ENCODE data around the gene TSHR. TPM values are rescaled to one million over a fixed set of nuclear protein-coding genes. Genes with fewer than 3 reads are reported as not detected.

TSHR gene
- total RNA-seq, 2 experiments from 2014 or later: 4.9 to 40.0 TPM

DNA sequence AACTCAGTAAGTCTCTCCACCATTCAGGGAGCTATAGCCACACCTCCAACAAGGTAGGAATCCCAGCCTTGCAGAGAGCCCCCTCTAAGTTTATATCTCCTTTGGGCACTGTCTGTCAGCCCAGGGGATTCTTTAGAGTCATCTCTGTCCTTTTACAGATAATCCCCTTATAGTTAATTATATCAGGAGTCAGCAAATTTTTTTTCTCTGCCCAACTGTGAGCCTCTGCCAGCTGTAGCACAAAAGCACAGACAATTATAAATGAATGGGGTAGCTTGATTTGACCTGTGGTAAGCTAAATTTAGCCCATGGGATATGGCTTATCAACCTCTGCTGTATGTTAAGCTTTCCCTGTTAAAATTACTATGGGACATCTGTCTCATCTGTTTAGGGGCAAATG, 22.1 kb upstream of the TSHR start:
- CTCF ChIA-PET (ENCODE audit: unreplicated experiment): interaction anchor here (1.1 kb wide), 1 partner anchor 8 kb away, joined by 3 read pairs; the partner anchor contains the start of gene CEP128

DNA sequence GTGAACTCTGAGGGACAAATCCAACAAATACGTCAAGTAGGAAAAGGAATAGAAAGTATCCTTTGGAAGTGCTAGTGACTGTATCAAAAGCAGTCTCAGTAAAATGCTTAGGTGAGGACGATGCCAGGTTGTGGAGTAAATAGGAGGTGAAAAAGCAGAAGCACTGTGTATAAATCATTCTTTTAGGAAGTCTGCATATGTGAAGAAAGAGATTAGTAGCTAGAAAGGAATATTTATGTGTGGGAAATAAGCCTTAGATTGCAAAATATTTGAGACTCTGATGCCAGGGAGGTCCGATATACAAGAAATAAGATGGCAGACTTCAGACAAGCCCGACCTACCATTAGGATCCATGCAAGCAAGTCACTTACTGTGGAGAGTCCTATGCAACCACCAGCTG, 21.7 kb upstream of the TSHR start:
- Histone ChIP-seq H3K4me3 (ENCODE audit: low read depth, low read length, poor library complexity, severe bottlenecking) (no peak overlapping the region), H3K4me2 (ENCODE audit: low read length) (peak overlapping the region; percentile 30), H3K79me2 (ENCODE audit: insufficient read depth, low read depth, low read length) (peaks cover 83% of the 10 kb centered on the region), H3K36me3 (ENCODE audit: insufficient read depth, low read length) (peaks cover 78% of the 10 kb centered on the region), H2AFZ (ENCODE audit: low read length) (no peak overlapping the region), H3K4me1 (ENCODE audit: insufficient read depth, low read length, poor library complexity, severe bottlenecking) (peaks cover 71% of the 10 kb centered on the region), H3K9me2 (ENCODE audit: insufficient read depth, low read length) (no peaks in the 10 kb centered on the region), H3K9me3 (ENCODE audit: low read length) (peaks cover 20% of the 10 kb centered on the region; the same call in 1 of the 2 replicates), H3K27ac (ENCODE audit: low read depth, low read length, poor library complexity, severe bottlenecking) (peak overlapping the region; percentile 97), H4K20me1 (ENCODE audit: insufficient read depth, low read length) (no peaks in the 10 kb centered on the region)
- DNase-seq (ENCODE audit: low spot score): no peak
- TF ChIP-seq, protein P1, sequence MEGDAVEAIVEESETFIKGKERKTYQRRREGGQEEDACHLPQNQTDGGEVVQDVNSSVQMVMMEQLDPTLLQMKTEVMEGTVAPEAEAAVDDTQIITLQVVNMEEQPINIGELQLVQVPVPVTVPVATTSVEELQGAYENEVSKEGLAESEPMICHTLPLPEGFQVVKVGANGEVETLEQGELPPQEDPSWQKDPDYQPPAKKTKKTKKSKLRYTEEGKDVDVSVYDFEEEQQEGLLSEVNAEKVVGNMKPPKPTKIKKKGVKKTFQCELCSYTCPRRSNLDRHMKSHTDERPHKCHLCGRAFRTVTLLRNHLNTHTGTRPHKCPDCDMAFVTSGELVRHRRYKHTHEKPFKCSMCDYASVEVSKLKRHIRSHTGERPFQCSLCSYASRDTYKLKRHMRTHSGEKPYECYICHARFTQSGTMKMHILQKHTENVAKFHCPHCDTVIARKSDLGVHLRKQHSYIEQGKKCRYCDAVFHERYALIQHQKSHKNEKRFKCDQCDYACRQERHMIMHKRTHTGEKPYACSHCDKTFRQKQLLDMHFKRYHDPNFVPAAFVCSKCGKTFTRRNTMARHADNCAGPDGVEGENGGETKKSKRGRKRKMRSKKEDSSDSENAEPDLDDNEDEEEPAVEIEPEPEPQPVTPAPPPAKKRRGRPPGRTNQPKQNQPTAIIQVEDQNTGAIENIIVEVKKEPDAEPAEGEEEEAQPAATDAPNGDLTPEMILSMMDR (conservative IDR thresholded peaks at IDR 0.05; ENCODE audit: low read length): no peak
- no peak for TF ChIP-seq EZH2phosphoT487 (IDR thresholded peaks at IDR 0.05; ENCODE audit: borderline replicate concordance, low read depth, low read length)
- intact Hi-C loops (cut with micrococcal nuclease; ENCODE audit: unreplicated experiment): loop anchor here (10.0 kb wide), 1 partner anchor 601 kb away; the partner anchor contains the start of gene SEL1L
- no TSS peak for BruUV-seq (replicated peaks)
- ChIA-PET CTCF (ENCODE audit: unreplicated experiment) (interaction anchor here (1.1 kb wide), 2 partner anchors 8 to 22 kb away, joined by 3 to 4 read pairs; partner anchors contain the start of genes CEP128 and TSHR), POLR2A (interaction anchor here (0.7 to 7.4 kb wide), 15 partner anchors 8 to 599 kb away, joined by 3 to 67 read pairs (median 4); partner anchors contain the start of genes CEP128 and TSHR)

More for the DNA sequence above, 22.1 kb upstream of the TSHR start:
- H3K9me3 ChIP-seq (ENCODE audit: low read length): peaks cover 24% of the 10 kb centered on the region
- H3K9me2 ChIP-seq (ENCODE audit: insufficient read depth, low read length): no peaks in the 10 kb centered on the region
- DNase-seq (ENCODE audit: low spot score): no peak
- H2AFZ ChIP-seq (ENCODE audit: low read length): no peak overlapping the region
- peaks cover 84% of the 10 kb centered on the region for H3K79me2 ChIP-seq (ENCODE audit: insufficient read depth, low read depth, low read length)
- POLR2A ChIA-PET: interaction anchor here (1.0 to 7.4 kb wide), 10 partner anchors 9 to 599 kb away, joined by 4 to 67 read pairs (median 6); partner anchors contain the start of genes CEP128 and TSHR
- intact Hi-C loops (cut with micrococcal nuclease; ENCODE audit: unreplicated experiment): loop anchor here (10.0 kb wide), 1 partner anchor 602 kb away; the partner anchor contains the start of gene SEL1L
- H3K36me3 ChIP-seq (ENCODE audit: insufficient read depth, low read length): peaks cover 78% of the 10 kb centered on the region
- no TSS peak for BruUV-seq (replicated peaks)
- TF ChIP-seq EZH2phosphoT487 (IDR thresholded peaks at IDR 0.05; ENCODE audit: borderline replicate concordance, low read depth, low read length): no peak
- TF ChIP-seq, protein P1 (conservative IDR thresholded peaks at IDR 0.05; ENCODE audit: low read length): no peak
- H3K4me1 ChIP-seq (ENCODE audit: insufficient read depth, low read length, poor library complexity, severe bottlenecking): peaks cover 71% of the 10 kb centered on the region
- H4K20me1 ChIP-seq (ENCODE audit: insufficient read depth, low read length): no peaks in the 10 kb centered on the region
- peak overlapping the region; percentile 30 for H3K4me2 ChIP-seq (ENCODE audit: low read length)
- H3K4me3 ChIP-seq (ENCODE audit: low read depth, low read length, poor library complexity, severe bottlenecking): no peak overlapping the region
- peak overlapping the region; percentile 97 for H3K27ac ChIP-seq (ENCODE audit: low read depth, low read length, poor library complexity, severe bottlenecking)

DNA sequence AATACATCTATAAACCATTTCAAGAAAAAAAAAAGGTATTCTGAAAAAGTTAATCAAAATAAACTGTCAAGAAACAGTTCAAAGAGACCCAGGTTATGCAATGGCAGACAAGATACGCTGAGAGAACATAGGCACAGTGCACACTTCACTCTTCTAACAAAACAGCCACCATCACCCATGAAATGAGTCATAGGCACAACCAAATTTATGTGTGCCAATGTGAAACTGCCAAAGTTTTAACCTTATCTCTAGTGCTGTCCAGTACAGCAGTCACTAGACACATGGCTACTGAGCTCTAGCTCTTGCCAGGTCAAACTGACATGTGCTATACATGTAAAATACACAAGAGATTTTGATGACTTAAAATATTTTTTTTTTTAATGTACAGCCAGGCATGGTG, 15.3 kb upstream of the TSHR start:
- H3K9me3 ChIP-seq (ENCODE audit: low read length): no peaks in the 10 kb centered on the region
- peaks cover 68% of the 10 kb centered on the region for H3K79me2 ChIP-seq (ENCODE audit: insufficient read depth, low read depth, low read length)
- intact Hi-C loops (cut with micrococcal nuclease; ENCODE audit: unreplicated experiment): loop anchor here (5.0 kb wide), 1 partner anchor 277 kb away; no protein-coding TSS in a partner anchor
- H4K20me1 ChIP-seq (ENCODE audit: insufficient read depth, low read length): no peaks in the 10 kb centered on the region
- peak; percentile 16 for DNase-seq (ENCODE audit: low spot score)
- ChIA-PET CTCF (ENCODE audit: unreplicated experiment) (no interaction called here), POLR2A (interaction anchor here (0.5 to 4.4 kb wide), 5 partner anchors 8 to 584 kb away, joined by 3 to 67 read pairs (median 3); no protein-coding TSS in a partner anchor)
- TF ChIP-seq, protein P1 (conservative IDR thresholded peaks at IDR 0.05; ENCODE audit: low read length): no peak
- no peak for TF ChIP-seq EZH2phosphoT487 (IDR thresholded peaks at IDR 0.05; ENCODE audit: borderline replicate concordance, low read depth, low read length)
- H3K9me2 ChIP-seq (ENCODE audit: insufficient read depth, low read length): no peaks in the 10 kb centered on the region
- H2AFZ ChIP-seq (ENCODE audit: low read length): no peak overlapping the region
- peaks cover 51% of the 10 kb centered on the region for H3K36me3 ChIP-seq (ENCODE audit: insufficient read depth, low read length)
- peak overlapping the region; percentile 98 for H3K4me2 ChIP-seq (ENCODE audit: low read length)
- no TSS peak for BruUV-seq (replicated peaks)
- peak overlapping the region; percentile 91 for H3K4me3 ChIP-seq (ENCODE audit: low read depth, low read length, poor library complexity, severe bottlenecking)
- peak overlapping the region; percentile 10 for H3K27ac ChIP-seq (ENCODE audit: low read depth, low read length, poor library complexity, severe bottlenecking)
- peaks cover 41% of the 10 kb centered on the region for H3K4me1 ChIP-seq (ENCODE audit: insufficient read depth, low read length, poor library complexity, severe bottlenecking)

Measured in OCI-LY7 (cell line).